Immature natural killer cell (primary cell): ENCODE measurements around the gene TNS3. TPM values are rescaled to one million over a fixed set of nuclear protein-coding genes. Genes with fewer than 3 reads are reported as not detected.

Experiments
- DNase-seq, 3 donors: peaks; one replicate each; pipeline ENCODE4 v3.0.0; 2022; ENCODE audit warnings: mixed read lengths in 1 of 3
- H3K27ac Mint-ChIP-seq, 6 donors: one replicate each; pipeline ENCODE4 v1.8.0; 2020; ENCODE audit warnings: mixed read lengths in 6 of 6, mild to moderate bottlenecking in 5 of 6, inconsistent platforms in 4 of 6, moderate library complexity in 3 of 6
- H3K27me3 Mint-ChIP-seq, 3 donors: one replicate each; pipeline ENCODE4 v1.8.0; 2020 to 2021; ENCODE audit warnings: low read depth in 3 of 3, mild to moderate bottlenecking in 3 of 3, mixed read lengths in 3 of 3, moderate library complexity in 3 of 3, inconsistent platforms in 1 of 3
- H3K36me3 Mint-ChIP-seq, 3 donors: one replicate each; pipeline ENCODE4 v1.8.0; 2020; ENCODE audit warnings: mixed read lengths in 3 of 3, inconsistent platforms in 2 of 3, mild to moderate bottlenecking in 2 of 3
- H3K4me1 Mint-ChIP-seq, 2 donors: one replicate each; pipeline ENCODE4 v1.8.0; 2020; ENCODE audit warnings: inconsistent platforms in 2 of 2, mild to moderate bottlenecking in 2 of 2, mixed read lengths in 2 of 2, moderate library complexity in 1 of 2
- H3K4me3 Mint-ChIP-seq, 5 donors: one replicate each; pipeline ENCODE4 v1.8.0; 2020; ENCODE audit warnings: mild to moderate bottlenecking in 5 of 5, mixed read lengths in 5 of 5, inconsistent platforms in 3 of 5, moderate library complexity in 3 of 5
- H3K9me3 Mint-ChIP-seq, 6 donors: one replicate each; pipeline ENCODE4 v1.8.0; 2020; ENCODE audit warnings: mild to moderate bottlenecking in 6 of 6, mixed read lengths in 6 of 6, inconsistent platforms in 4 of 6, moderate library complexity in 3 of 6
- polyA plus RNA-seq, 3 donors: library from polyadenylated mRNA; unstranded; fragments of 300-500 nt; fragmentation: Illumina TruSeq; gene quantifications; one replicate each; pipeline ENCODE4 v1.2.3, GENCODE V29; 2021

The TNS3 gene
- polyA plus RNA-seq, 3 donors from 2014 or later, result 0.19 TPM; not detected in 2

DNA sequence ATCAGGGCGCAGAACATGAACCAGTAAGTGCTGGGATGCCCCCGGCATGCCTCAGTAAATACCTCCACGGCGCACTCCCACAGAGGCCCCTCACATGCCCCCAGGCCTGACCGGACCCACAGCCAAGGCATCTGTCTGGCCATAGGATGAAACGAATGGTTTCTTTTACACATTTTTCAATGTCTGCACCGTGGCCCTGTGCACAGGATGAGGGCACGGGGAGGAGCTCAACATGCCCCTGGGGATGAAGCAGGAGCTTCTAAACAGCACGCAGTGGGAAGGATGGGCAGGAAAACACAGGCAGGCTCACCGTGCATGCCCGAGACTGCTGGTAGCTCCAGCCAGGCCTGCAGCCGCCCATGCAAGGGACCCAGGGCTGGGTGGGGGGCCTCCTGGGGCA lies 283.3 kb downstream of the TNS3 start:
- peaks cover 0 to 10% (median 6%) of the 10 kb centered on the region in 3 donors for H3K27me3 Mint-ChIP-seq
- no peaks in the 10 kb centered on the region for H3K4me1 Mint-ChIP-seq
- no peak overlapping the region for H3K4me3 Mint-ChIP-seq
- no peaks in the 10 kb centered on the region for H3K36me3 Mint-ChIP-seq
- no peak overlapping the region for H3K27ac Mint-ChIP-seq
- no peaks in the 10 kb centered on the region for H3K9me3 Mint-ChIP-seq
- DNase-seq, result no peak

DNA sequence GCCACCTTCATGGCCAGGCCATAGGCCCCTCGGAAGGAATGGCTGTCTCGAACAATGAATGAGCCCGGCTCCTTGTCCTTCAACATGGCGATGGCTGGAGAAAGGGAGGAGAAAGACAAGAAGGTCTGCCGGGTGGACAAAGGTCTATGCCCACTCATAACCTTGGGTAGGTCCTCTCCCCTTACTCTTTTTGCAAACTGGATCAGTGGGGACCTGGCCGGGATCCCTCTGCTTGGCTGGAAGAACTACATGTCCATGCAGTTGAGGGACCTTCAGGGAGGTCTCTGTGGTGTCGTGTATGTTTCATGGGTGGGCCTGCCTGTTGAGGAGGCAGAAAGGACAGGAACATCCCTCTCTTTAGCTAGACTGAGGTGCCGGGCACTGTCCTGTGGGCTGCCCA lies 284.8 kb downstream of the TNS3 start:
- no peak overlapping the region for H3K27ac Mint-ChIP-seq
- no peaks in the 10 kb centered on the region for H3K9me3 Mint-ChIP-seq
- no peaks in the 10 kb centered on the region for H3K4me1 Mint-ChIP-seq
- peaks cover 0 to 10% (median 6%) of the 10 kb centered on the region in 3 donors for H3K27me3 Mint-ChIP-seq
- no peak overlapping the region for H3K4me3 Mint-ChIP-seq
- no peak for DNase-seq
- H3K36me3 Mint-ChIP-seq, result no peaks in the 10 kb centered on the region

DNA sequence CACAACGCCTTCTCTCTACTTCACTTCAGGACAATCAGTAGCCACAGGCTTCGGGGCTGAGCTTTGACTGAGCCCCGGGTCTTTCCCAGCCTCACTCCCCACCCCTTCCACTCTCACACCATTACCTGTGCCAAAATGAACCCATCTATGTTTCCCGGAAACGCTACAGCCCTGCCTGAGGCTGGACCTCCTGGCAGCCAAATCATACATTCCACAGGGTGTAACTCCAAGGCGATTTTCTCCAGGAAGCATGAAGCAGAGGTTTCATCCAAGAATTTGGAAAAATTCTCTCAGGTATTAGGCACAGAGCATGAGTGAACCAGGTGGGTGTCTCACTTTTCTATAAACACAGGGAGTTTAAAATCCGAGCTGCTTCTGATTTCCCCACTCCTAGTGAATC lies 286.3 kb downstream of the TNS3 start:
- Mint-ChIP-seq H3K36me3 (no peaks in the 10 kb centered on the region), H3K4me3 (no peak overlapping the region), H3K27me3 (peaks cover 0 to 6% (median 4%) of the 10 kb centered on the region in 3 donors), H3K4me1 (no peaks in the 10 kb centered on the region), H3K27ac (no peak overlapping the region), H3K9me3 (no peaks in the 10 kb centered on the region)
- DNase-seq, result no peak

DNA sequence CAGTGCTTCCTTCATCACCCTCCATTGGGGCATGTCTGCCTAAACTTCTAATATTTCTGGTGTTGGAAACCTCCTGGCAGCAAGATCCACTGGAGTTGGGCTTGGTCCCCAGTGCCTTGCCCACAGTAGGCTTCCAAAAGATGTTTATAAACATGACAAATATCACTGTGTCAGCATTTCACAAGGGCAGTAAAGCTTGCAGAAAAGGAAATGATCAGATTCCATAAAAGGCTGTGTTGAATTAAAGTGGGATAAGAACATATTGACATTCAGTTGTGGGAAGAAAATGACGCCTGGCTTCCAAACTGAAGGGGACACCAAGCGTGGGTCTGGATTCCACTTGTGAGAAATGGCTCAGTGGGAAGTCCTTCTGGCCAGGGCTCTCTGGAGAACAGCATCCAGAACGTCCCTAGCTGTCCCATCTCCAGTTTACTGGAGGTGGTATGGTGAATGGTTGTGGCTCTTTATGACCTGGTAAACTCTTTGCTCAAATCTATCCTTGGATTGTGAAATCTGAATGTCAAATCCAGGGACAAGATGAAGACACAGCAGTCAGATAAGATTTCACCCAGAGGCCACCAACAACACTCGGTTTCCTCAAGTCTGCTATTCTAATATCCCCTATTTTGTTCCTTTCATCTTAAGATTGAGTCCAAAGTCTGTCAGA lies 287.2 kb downstream of the TNS3 start:
- no peak for DNase-seq
- H3K27me3 Mint-ChIP-seq, result peaks cover under 1 to 6% (median 2%) of the 10 kb centered on the region in 3 donors
- no peaks in the 10 kb centered on the region for H3K36me3 Mint-ChIP-seq
- no peaks in the 10 kb centered on the region for H3K9me3 Mint-ChIP-seq
- H3K4me3 Mint-ChIP-seq, result no peak overlapping the region
- H3K27ac Mint-ChIP-seq, result no peak overlapping the region
- H3K4me1 Mint-ChIP-seq, result no peaks in the 10 kb centered on the region

DNA sequence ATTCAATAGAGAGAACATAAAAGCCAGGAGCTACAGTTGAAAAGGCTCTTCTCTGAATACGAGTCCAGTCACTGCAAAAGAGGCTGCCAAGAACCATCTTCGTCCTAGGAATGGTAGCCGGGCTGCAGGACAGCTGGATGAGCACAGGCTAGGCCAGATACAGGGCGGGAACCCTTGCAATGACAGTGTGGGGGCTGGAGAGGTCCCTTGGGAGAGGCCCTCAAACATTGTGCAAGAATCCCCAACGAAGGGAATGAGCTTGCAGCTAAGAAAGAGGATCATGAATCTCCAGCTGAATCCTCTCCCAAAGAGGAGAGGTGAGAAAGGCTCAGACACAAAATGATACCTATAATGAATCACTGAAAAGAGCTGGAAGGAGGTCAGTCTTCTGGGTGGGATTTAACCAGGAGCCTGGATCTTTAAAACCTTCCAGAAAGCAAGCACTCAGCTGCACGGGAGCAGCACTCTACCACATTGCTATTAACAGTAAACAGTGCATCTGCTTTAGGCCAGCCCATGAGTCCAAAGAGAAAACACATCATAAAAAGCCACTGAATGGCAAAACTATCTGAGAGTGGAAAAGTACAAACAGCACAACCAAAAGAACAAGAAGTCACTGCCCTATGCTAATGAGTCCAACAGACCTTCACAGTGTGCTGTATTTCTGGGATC lies 287.9 kb downstream of the TNS3 start:
- DNase-seq, result no peak
- Mint-ChIP-seq H3K36me3 (no peaks in the 10 kb centered on the region), H3K9me3 (no peaks in the 10 kb centered on the region), H3K4me3 (no peak overlapping the region), H3K27me3 (peaks cover 2 to 6% (median 3%) of the 10 kb centered on the region in 3 donors), H3K27ac (no peak overlapping the region), H3K4me1 (no peaks in the 10 kb centered on the region)

DNA sequence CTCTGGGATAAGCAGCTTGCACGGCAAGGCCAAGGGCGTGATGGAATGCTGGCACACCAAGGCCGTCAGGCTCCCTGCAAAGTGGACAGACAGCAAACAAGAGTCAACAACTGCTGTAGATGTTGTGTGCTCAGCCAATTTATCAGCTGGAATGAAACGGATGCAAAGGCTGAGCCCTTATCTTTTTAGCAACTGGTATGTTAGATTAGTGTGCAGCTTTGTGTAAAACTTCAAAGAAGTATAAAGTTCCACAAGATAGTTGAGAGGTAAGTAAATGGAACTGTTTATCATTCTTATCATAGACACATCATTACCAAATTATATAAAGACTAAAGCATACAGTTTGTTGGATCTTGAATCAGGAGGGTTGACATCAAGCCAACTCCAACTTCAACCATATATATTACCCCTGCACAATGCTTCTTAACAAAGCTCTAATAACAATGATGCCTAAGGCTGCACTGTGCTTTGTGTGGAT lies 289.0 kb downstream of the TNS3 start:
- DNase-seq, result no peak
- Mint-ChIP-seq H3K27ac (no peak overlapping the region), H3K27me3 (peaks cover 2 to 6% (median 3%) of the 10 kb centered on the region in 3 donors), H3K4me3 (no peak overlapping the region), H3K36me3 (no peaks in the 10 kb centered on the region), H3K9me3 (no peaks in the 10 kb centered on the region), H3K4me1 (no peaks in the 10 kb centered on the region)

DNA sequence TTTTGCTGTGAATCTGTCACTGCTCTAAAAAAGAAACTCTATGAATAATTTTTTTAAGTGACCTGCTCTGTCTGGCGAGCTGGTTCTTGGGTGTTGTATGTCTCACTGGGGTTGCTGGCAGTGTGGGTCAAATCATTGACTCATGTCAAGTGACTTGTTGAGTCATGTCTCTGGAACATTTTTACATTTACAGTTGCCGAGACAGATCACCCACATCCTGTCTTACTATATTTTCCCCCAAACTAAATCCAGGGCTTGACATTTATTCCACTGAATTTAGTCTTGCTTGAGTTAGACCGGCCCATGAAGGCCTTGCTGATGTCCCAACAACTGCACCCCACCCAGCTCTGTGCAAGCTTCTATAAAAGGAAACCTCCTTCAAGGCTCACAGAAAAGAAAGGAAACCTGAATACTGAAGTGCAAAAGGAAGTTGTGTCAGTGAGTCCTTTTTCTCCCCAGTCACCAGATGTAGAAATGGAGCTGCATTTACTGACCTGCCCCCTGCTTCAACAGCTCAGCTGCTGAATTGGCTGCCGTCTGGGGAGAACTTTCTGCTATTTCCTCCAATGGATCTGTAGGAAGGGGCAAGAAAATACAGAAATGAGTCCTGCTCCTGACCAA lies 290.3 kb downstream of the TNS3 start:
- no peak overlapping the region for H3K4me3 Mint-ChIP-seq
- H3K9me3 Mint-ChIP-seq, result no peaks in the 10 kb centered on the region
- peaks cover 2 to 5% (median 3%) of the 10 kb centered on the region in 3 donors for H3K27me3 Mint-ChIP-seq
- no peaks in the 10 kb centered on the region for H3K4me1 Mint-ChIP-seq
- H3K36me3 Mint-ChIP-seq, result no peaks in the 10 kb centered on the region
- H3K27ac Mint-ChIP-seq, result no peak overlapping the region
- DNase-seq, result no peak

DNA sequence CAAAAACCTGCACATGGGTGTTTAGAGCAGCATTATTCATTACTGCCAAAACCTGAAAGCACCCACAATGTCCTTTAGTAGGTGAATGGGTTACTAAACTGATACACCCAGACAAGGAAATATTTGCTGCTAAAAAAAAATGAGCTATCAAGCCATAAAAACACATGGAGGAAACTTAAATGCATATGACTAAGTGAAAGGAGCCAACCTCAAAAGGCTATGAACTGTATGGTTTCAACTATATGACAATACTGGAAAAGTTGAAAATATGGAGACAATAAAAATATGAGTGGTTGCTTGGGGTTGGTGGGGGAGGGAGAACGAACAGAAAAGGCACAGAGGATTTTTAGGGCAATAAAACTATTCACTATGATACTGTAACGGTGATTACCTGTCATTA lies 291.0 kb downstream of the TNS3 start:
- no peaks in the 10 kb centered on the region for H3K36me3 Mint-ChIP-seq
- H3K9me3 Mint-ChIP-seq, result no peaks in the 10 kb centered on the region
- no peaks in the 10 kb centered on the region for H3K4me1 Mint-ChIP-seq
- no peak for DNase-seq
- no peak overlapping the region for H3K27ac Mint-ChIP-seq
- peaks cover 1 to 3% (median 2%) of the 10 kb centered on the region in 3 donors for H3K27me3 Mint-ChIP-seq
- H3K4me3 Mint-ChIP-seq, result no peak overlapping the region

DNA sequence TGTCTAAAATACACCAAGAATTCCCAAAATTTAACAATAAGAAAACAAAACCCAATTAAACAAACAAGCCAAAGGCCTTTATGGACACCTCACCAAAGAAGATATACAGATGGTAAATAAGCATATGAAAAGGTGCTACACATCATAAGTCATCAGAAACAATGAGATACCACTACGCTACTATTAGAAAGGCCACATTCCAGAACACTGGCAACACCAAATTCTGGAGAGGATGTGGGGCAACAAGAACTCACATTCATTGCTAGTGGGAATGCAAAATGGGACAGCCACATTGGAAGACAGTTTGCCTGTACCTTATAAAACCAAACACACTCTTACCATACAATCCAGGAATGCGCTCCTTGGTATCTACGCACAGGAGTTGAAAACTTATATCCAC lies 291.4 kb downstream of the TNS3 start:
- DNase-seq, result no peak
- no peaks in the 10 kb centered on the region for H3K36me3 Mint-ChIP-seq
- peaks cover 1 to 3% (median 2%) of the 10 kb centered on the region in 3 donors for H3K27me3 Mint-ChIP-seq
- no peak overlapping the region for H3K4me3 Mint-ChIP-seq
- H3K27ac Mint-ChIP-seq, result no peak overlapping the region
- no peaks in the 10 kb centered on the region for H3K4me1 Mint-ChIP-seq
- no peaks in the 10 kb centered on the region for H3K9me3 Mint-ChIP-seq

DNA sequence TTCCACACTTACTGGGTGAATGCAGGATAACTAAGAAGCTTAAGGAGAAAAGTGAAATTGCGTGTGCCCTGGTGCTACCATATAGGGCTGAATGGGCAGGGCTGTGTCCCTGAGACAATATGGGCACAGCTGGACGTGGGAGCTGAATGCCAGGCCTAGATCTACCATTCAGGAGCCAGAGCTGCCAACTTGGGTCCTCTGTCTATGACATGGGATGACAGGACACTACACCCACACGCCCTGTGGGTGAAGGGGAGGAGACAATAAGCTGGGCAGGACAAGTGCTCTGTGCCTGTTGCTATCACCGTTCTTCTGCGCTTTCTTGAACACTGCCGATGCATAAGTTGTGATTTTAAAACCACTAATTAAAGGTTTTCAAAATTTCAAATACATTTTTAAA lies 293.9 kb downstream of the TNS3 start:
- H3K36me3 Mint-ChIP-seq, result no peaks in the 10 kb centered on the region
- peaks cover 0 to 7% (median 1%) of the 10 kb centered on the region in 3 donors for H3K27me3 Mint-ChIP-seq
- no peaks in the 10 kb centered on the region for H3K4me1 Mint-ChIP-seq
- no peak overlapping the region for H3K27ac Mint-ChIP-seq
- no peak for DNase-seq
- H3K4me3 Mint-ChIP-seq, result no peak overlapping the region
- no peaks in the 10 kb centered on the region for H3K9me3 Mint-ChIP-seq

DNA sequence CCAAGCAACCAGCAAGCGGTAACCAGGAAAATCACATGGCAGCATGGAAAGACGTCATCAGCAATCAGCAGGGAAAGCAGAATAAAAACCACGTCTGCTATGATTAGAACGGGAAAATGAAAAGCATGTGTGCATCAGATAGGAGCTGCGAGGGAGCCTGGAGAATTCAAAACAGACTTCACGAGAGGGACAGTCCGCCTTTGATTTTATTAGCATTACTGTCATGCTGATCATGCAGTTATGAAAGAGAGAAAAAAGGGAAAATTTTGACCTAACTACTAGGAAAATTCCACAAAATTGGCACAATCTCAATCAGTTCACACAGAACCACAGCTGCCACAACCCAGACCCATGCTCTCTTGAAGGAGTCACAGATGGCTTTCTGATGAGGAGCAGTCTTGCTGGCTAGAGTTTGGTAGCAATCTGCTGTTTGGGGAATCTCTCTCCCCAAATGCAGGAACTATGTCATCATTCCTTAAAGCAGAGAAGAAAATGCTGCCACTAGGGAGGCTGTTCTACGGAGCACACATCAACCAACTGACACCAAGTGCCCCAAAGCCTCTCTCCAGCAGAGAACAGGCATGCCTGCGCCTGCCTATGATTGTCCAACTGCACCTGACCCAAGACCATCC lies 295.9 kb downstream of the TNS3 start:
- H3K9me3 Mint-ChIP-seq, result no peaks in the 10 kb centered on the region
- no peaks in the 10 kb centered on the region for H3K4me1 Mint-ChIP-seq
- H3K27me3 Mint-ChIP-seq, result peaks cover 0 to 7% (median 1%) of the 10 kb centered on the region in 3 donors
- H3K27ac Mint-ChIP-seq, result no peak overlapping the region
- no peak overlapping the region for H3K4me3 Mint-ChIP-seq
- DNase-seq, result no peak
- H3K36me3 Mint-ChIP-seq, result no peaks in the 10 kb centered on the region

DNA sequence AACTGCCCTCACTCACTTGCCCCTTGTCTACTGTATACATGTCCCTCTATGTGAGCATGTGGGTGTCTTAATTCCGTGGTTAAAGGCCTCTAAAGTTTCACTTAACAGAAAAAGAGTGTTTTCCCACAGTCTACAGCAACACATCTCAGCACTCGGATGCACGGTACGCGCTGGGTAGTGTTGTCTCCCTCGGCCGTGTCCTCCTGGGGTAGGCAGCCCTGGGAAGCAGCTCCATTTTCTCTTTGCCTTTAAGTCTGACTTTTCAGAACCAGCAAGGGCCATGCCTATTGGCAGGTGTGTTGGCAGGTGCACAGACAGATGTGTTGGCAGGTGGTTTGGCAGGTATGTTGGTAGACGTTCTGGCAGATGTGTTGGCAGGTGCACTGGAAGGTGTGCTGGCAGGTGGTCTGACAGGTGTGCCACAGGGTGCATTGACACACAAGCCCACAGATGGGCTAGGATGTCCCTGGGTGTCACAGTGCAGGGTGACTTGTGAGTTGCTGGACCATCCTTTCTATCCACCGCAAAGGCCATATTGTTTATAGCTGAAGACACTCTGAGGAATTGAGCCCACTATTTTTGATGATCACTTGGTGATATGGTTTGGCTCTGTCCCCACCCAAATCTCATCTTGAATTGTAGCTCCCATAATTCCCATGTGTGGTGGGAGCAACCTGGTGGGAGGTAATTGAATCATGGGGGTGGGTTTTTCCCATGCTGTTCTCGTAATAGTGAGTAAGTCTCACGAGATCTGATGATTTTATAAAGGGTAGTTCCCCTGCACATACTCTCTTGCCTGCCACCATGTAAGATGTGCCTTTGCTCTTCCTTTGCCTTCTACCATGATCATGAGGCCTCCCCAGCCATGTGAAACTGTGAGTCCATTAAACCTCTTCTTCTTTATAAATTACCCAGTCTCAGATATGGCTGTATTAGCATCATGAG lies 296.9 kb downstream of the TNS3 start:
- no peaks in the 10 kb centered on the region for H3K36me3 Mint-ChIP-seq
- no peaks in the 10 kb centered on the region for H3K4me1 Mint-ChIP-seq
- H3K27ac Mint-ChIP-seq, result no peak overlapping the region
- DNase-seq, result no peak
- H3K27me3 Mint-ChIP-seq, result peaks cover 0 to 7% (median 1%) of the 10 kb centered on the region in 3 donors
- H3K4me3 Mint-ChIP-seq, result no peak overlapping the region
- H3K9me3 Mint-ChIP-seq, result no peaks in the 10 kb centered on the region

DNA sequence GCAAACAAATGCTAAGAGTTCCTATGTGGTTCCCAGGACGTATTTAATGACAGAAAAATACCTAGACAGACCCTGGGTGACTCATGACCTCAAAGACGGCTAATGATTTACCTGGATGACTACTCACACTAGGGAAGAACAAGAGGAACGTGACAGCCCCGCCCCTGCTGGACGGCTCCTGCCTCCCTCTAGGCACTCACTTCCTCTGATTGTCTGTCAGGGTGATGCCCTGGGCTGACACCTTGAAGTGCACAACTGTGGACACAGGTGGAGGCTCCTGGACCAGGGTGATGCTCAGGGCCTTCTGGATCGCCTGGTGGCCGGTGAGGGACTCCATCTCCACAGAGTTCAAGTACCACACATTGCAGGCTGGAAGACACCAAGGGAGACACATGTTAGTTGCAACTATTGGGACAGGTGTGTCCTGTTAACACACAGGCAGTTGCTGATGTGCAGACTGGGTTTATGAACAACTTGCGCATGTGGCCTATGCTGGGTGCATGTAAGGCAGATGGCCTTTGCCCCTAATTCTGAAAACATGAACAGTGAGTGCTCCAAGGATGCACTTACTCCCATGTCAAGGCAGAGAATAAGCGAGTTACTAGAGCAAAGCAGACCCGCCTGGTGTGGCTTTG lies 298.3 kb downstream of the TNS3 start:
- Mint-ChIP-seq H3K27ac (no peak overlapping the region), H3K36me3 (no peaks in the 10 kb centered on the region), H3K4me3 (no peak overlapping the region), H3K9me3 (no peaks in the 10 kb centered on the region), H3K27me3 (peaks cover 0 to 4% (median 1%) of the 10 kb centered on the region in 3 donors), H3K4me1 (no peaks in the 10 kb centered on the region)
- no peak for DNase-seq
